GM12878 (cell line): ENCODE results near the gene MAN2A1. TPM values are rescaled to one million over a fixed set of nuclear protein-coding genes. Genes with fewer than 3 reads are reported as not detected.

ENCODE experiments used
- ATAC-seq: fragments of 200-7000 bp; cut with Tn5 transposase; 3 replicates; pipeline ENCODE4 v1.9.1; 2020; ENCODE audit warnings: mild to moderate bottlenecking, moderate library complexity
- BruUV-seq: library from RNA; stranded (reverse); fragments of 400-500 nt; replicated peaks from 2 replicates; lab custom pipeline; 2021; lab: Mats Ljungman, UMichigan
- CTCF ChIA-PET: fragments of 300-600 bp; sonication (Branson Sonifier 250); formaldehyde crosslinking; extraction: SDS; loops from one replicate; lab custom pipeline; 2021; ENCODE audit warnings: inconsistent platforms; lab: Yijun Ruan, JAX
- POLR2A ChIA-PET: fragments of 350-600 bp; formaldehyde crosslinking; extraction: SDS; loops from one replicate; lab custom pipeline; 2021; ENCODE audit warnings: inconsistent platforms; lab: Charles Lee
- RAD21 ChIA-PET: fragments of 300-600 bp; sonication (Branson Sonifier 250); formaldehyde crosslinking; loops from one replicate; lab custom pipeline; 2023; ENCODE audit warnings: antibody characterized with exemption; ENCODE audit not compliant: unreplicated experiment; lab: Charles Lee
- SMC1A ChIA-PET: fragments of 300-600 bp; sonication (Branson Sonifier 250); formaldehyde crosslinking; loops from one replicate; lab custom pipeline; 2023; ENCODE audit not compliant: unreplicated experiment, uncharacterized antibody; lab: Charles Lee
- DNase-seq: peaks from one replicate; pipeline ENCODE4 v3.0.0-alpha.2; 2011; ENCODE audit warnings: low read depth, low spot score
- FAIRE-seq: peaks from 3 replicates; lab custom pipeline; 2011; peaks lifted over from hg19 to GRCh38; lab: Jason Lieb, UNC
- H2AFZ ChIP-seq: 2 replicates; pipeline ENCODE4 v1.6.0; 2011; ENCODE audit warnings: low read depth, low read length, control low read depth; ENCODE audit not compliant: control insufficient read depth
- H3K27ac ChIP-seq: 2 replicates; pipeline ENCODE4 v1.5.1; 2011; ENCODE audit warnings: control low read depth; ENCODE audit not compliant: control insufficient read depth, insufficient read depth
- H3K27me3 ChIP-seq, 2 experiments: replicated peaks in 1 of 2; 2 replicates each; pipeline versions ENCODE4 v1.6.0 to v1.6.1; 2011; ENCODE audit warnings: low read length in 1 of 2; ENCODE audit not compliant: control insufficient read depth in 2 of 2, insufficient read depth in 2 of 2
- H3K36me3 ChIP-seq, 2 experiments: 2 replicates each; pipeline ENCODE4 v1.5.1; 2011; ENCODE audit warnings: low read length in 1 of 2; ENCODE audit not compliant: control insufficient read depth in 2 of 2, insufficient read depth in 2 of 2
- H3K4me1 ChIP-seq: 2 replicates; pipeline ENCODE4 v1.6.1; 2011; ENCODE audit warnings: mild to moderate bottlenecking, low read length, moderate library complexity, mixed read lengths; ENCODE audit not compliant: control insufficient read depth, insufficient read depth
- H3K4me2 ChIP-seq: 2 replicates; pipeline ENCODE4 v1.6.0; 2011; ENCODE audit warnings: control low read depth; ENCODE audit not compliant: control insufficient read depth, insufficient read depth
- H3K4me3 ChIP-seq: fragments of 200-600 bp; sonication (generic); 2 replicates; pipeline ENCODE4 v1.5.1; 2016
- H3K79me2 ChIP-seq: 2 replicates; pipeline ENCODE4 v1.6.0; 2011; ENCODE audit warnings: low read length; ENCODE audit not compliant: control insufficient read depth, insufficient read depth
- H3K9ac ChIP-seq: 2 replicates; pipeline ENCODE4 v1.8.0; 2011; ENCODE audit warnings: low read length, control low read depth, mixed read lengths; ENCODE audit not compliant: control insufficient read depth, insufficient read depth
- H3K9me3 ChIP-seq: replicated peaks from 3 replicates; pipeline ENCODE4 v1.5.1; 2011; ENCODE audit warnings: mild to moderate bottlenecking, low read length; ENCODE audit not compliant: control insufficient read depth, insufficient read depth
- H4K20me1 ChIP-seq: 2 replicates; pipeline ENCODE4 v1.6.0; 2011; ENCODE audit not compliant: control insufficient read depth, insufficient read depth
- CBFB ChIP-seq: IDR thresholded peaks from 2 replicates; pipeline ENCODE4 v1.6.1; 2016; ENCODE audit warnings: antibody characterized with exemption, low read depth
- PAX5 ChIP-seq: IDR thresholded peaks from 2 replicates; pipeline ENCODE4 v1.6.1; 2011; ENCODE audit warnings: low read depth, low read length, borderline replicate concordance
- PAX8 ChIP-seq: fragments of 450-650 bp; IDR thresholded peaks from 2 replicates; pipeline ENCODE4 v1.6.1; 2017; ENCODE audit warnings: mild to moderate bottlenecking, moderate library complexity
- PML ChIP-seq: IDR thresholded peaks from 2 replicates; pipeline ENCODE4 v1.6.1; 2012; ENCODE audit warnings: low read length, inconsistent platforms
- RCOR1 ChIP-seq: conservative IDR thresholded peaks from 2 replicates; pipeline ENCODE4 v1.6.1; 2012; ENCODE audit warnings: low read depth, low read length, improper control_type of control experiment
- RUNX3 ChIP-seq: IDR thresholded peaks from 2 replicates; pipeline ENCODE4 v1.6.1; 2012; ENCODE audit warnings: low read length, inconsistent platforms
- SREBF1 ChIP-seq: IDR thresholded peaks from 2 replicates; pipeline ENCODE4 v1.6.1; 2012; ENCODE audit warnings: mild to moderate bottlenecking, low read length
- YY1 ChIP-seq: IDR thresholded peaks from 2 replicates; pipeline ENCODE4 v1.6.1; 2011; ENCODE audit warnings: low read depth, mild to moderate bottlenecking, low read length
- ZNF622 ChIP-seq: fragments of 450-650 bp; IDR thresholded peaks from 2 replicates; pipeline ENCODE4 v1.6.1; 2017; ENCODE audit warnings: mild to moderate bottlenecking, inconsistent platforms
- WGBS: methylation state at CpG from one replicate; pipeline ENCODE4 v1.1.6; 2016; ENCODE audit warnings: low lambda C conversion rate; ENCODE audit not compliant: insufficient replicate concordance, insufficient coverage; ENCODE audit errors: missing lambda C conversion rate; 5-methylcytosine and 5-hydroxymethylcytosine counted together
- in situ Hi-C: fragments of 300-500 bp; cut with MboI; formaldehyde crosslinking; loops from 9 replicates; pipeline ENCODE4 v1.14.3; 2018; ENCODE audit warnings: mixed read lengths
- intact Hi-C: fragments of 100-400 bp; cut with micrococcal nuclease; formaldehyde crosslinking; loops from one replicate; pipeline ENCODE4 v1.14.2; 2022; ENCODE audit not compliant: unreplicated experiment
- polyA plus RNA-seq, 11 experiments: library from polyadenylated mRNA; depleted of rRNA in 4 of 11; unstranded in 6 of 11; stranded (reverse) in 5 of 11; fragments of >200 nt; fragmentation: Nextera tagmentation in 4 of 11; fragmentation: Illumina TruSeq in 1 of 11; extraction: Ambion mirVana in 4 of 11; extraction: Trizol in 1 of 11; gene quantifications; 1 replicate in 1 of 11; 2 replicates in 10 of 11; pipeline versions ENCODE4 v1.2.1 to v1.2.3, GENCODE V29; 2011 to 2016; ENCODE audit warnings: inconsistent platforms in 2 of 11, missing spikeins in 2 of 11, low read depth in 1 of 11
- total RNA-seq, 4 experiments: library from RNA; depleted of rRNA in 3 of 4; stranded (reverse); fragments of >200 nt in 3 of 4; fragmentation: Illumina TruSeq in 1 of 4; extraction: Trizol in 1 of 4; gene quantifications; 2 replicates each; pipeline versions ENCODE4 v1.2.1 to v1.2.3, GENCODE V29; 2013 to 2021
- TF ChIP-seq, protein P1 (sequence below): fragments of 150-350 bp; IDR thresholded peaks from 2 replicates; pipeline ENCODE4 v1.6.1; 2016; ENCODE audit warnings: low read depth, low read length
- TF ChIP-seq, protein P2 (sequence below): IDR thresholded peaks from 2 replicates; pipeline ENCODE4 v1.6.1; 2011; ENCODE audit warnings: low read depth, mild to moderate bottlenecking, low read length, moderate library complexity, borderline replicate concordance; ENCODE audit errors: extremely low read depth
- TF ChIP-seq, protein P3 (sequence below): fragments of 450-650 bp; IDR thresholded peaks from 2 replicates; pipeline ENCODE4 v1.6.1; 2018; ENCODE audit warnings: mild to moderate bottlenecking, low read depth, moderate library complexity; ENCODE audit not compliant: partially characterized antibody
- TF ChIP-seq, protein P4 (sequence below): IDR thresholded peaks from 2 replicates; pipeline ENCODE4 v1.6.1; 2012; ENCODE audit warnings: mild to moderate bottlenecking, low read depth, low read length

The MAN2A1 gene
- total and polyA plus RNA-seq, 10 of the 15 experiments (the other 5 are each of a cell fraction or from before 2014, with no cell fraction given), result 4.2 to 27.9 (median 10.5) TPM

DNA sequence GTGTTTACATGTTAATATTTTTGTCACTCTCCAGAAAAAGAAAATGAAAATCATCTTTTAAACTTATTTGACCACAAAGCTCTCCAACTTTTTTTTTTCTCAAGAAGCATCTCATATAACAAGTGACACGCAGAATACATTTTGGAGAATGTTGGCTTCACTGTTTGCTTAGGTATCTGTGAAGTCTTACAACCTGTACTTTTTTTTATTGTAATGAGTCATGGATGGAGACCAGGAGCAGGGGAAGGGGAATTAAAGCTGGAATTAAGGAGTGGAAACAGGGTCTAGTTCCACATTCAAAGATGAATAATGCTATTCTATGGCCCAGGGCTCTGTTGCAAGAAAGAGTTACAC, 211.9 kb downstream of the MAN2A1 start (continued):
- TF ChIP-seq, protein P1, sequence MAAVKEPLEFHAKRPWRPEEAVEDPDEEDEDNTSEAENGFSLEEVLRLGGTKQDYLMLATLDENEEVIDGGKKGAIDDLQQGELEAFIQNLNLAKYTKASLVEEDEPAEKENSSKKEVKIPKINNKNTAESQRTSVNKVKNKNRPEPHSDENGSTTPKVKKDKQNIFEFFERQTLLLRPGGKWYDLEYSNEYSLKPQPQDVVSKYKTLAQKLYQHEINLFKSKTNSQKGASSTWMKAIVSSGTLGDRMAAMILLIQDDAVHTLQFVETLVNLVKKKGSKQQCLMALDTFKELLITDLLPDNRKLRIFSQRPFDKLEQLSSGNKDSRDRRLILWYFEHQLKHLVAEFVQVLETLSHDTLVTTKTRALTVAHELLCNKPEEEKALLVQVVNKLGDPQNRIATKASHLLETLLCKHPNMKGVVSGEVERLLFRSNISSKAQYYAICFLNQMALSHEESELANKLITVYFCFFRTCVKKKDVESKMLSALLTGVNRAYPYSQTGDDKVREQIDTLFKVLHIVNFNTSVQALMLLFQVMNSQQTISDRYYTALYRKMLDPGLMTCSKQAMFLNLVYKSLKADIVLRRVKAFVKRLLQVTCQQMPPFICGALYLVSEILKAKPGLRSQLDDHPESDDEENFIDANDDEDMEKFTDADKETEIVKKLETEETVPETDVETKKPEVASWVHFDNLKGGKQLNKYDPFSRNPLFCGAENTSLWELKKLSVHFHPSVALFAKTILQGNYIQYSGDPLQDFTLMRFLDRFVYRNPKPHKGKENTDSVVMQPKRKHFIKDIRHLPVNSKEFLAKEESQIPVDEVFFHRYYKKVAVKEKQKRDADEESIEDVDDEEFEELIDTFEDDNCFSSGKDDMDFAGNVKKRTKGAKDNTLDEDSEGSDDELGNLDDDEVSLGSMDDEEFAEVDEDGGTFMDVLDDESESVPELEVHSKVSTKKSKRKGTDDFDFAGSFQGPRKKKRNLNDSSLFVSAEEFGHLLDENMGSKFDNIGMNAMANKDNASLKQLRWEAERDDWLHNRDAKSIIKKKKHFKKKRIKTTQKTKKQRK, result no peak
- TF ChIP-seq SREBF1 (no peak), RUNX3 (no peak), RCOR1 (no peak)
- TF ChIP-seq, protein P2, sequence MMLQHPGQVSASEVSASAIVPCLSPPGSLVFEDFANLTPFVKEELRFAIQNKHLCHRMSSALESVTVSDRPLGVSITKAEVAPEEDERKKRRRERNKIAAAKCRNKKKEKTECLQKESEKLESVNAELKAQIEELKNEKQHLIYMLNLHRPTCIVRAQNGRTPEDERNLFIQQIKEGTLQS, result no peak

DNA sequence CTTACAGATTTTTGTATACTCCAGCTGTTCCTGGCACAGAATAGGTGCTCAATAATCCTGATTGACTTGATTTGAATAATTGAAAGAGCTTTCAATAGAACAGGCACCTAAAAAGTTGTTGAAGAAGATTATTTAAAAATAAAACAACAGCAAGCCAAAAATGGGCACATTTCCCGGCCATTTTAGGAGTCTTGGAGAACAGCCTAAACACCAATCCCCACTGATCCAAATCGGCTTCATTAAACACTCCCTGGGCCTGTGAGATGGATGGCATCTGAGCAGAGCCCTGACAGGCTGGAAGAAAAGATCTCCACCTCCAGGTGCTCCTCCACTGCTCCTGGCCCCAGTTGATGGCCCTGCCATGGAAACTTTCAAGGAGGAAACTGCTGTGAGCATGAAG, 213.3 kb downstream of the MAN2A1 start:
- intact Hi-C loops (no loop called here), in situ Hi-C loops (no loop called here)
- no peak for DNase-seq
- FAIRE-seq, result no peak
- Histone ChIP-seq H3K36me3 (no peaks in the 10 kb centered on the region), H3K4me2 (no peak overlapping the region), H4K20me1 (no peaks in the 10 kb centered on the region), H3K27ac (no peak overlapping the region), H3K27me3 (no peaks in the 10 kb centered on the region; a peak in 1 of 4 replicates), H3K9me3 (no peaks in the 10 kb centered on the region), H3K79me2 (no peaks in the 10 kb centered on the region), H3K4me3 (no peak overlapping the region), H2AFZ (no peak overlapping the region), H3K9ac (no peak overlapping the region), H3K4me1 (no peaks in the 10 kb centered on the region)
- no peak for ATAC-seq
- ChIA-PET RAD21 (no interaction called here), POLR2A (no interaction called here), SMC1A (no interaction called here), CTCF (no interaction called here)
- 0% methylated on average over 2 of the region's 2 CpGs for WGBS
- no TSS peak for BruUV-seq
- TF ChIP-seq, protein P3, sequence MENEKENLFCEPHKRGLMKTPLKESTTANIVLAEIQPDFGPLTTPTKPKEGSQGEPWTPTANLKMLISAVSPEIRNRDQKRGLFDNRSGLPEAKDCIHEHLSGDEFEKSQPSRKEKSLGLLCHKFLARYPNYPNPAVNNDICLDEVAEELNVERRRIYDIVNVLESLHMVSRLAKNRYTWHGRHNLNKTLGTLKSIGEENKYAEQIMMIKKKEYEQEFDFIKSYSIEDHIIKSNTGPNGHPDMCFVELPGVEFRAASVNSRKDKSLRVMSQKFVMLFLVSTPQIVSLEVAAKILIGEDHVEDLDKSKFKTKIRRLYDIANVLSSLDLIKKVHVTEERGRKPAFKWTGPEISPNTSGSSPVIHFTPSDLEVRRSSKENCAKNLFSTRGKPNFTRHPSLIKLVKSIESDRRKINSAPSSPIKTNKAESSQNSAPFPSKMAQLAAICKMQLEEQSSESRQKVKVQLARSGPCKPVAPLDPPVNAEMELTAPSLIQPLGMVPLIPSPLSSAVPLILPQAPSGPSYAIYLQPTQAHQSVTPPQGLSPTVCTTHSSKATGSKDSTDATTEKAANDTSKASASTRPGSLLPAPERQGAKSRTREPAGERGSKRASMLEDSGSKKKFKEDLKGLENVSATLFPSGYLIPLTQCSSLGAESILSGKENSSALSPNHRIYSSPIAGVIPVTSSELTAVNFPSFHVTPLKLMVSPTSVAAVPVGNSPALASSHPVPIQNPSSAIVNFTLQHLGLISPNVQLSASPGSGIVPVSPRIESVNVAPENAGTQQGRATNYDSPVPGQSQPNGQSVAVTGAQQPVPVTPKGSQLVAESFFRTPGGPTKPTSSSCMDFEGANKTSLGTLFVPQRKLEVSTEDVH, result no peak
- TF ChIP-seq ZNF622 (no peak), YY1 (no peak), PAX5 (no peak), PML (no peak), CBFB (no peak), PAX8 (no peak)
- TF ChIP-seq, protein P4, sequence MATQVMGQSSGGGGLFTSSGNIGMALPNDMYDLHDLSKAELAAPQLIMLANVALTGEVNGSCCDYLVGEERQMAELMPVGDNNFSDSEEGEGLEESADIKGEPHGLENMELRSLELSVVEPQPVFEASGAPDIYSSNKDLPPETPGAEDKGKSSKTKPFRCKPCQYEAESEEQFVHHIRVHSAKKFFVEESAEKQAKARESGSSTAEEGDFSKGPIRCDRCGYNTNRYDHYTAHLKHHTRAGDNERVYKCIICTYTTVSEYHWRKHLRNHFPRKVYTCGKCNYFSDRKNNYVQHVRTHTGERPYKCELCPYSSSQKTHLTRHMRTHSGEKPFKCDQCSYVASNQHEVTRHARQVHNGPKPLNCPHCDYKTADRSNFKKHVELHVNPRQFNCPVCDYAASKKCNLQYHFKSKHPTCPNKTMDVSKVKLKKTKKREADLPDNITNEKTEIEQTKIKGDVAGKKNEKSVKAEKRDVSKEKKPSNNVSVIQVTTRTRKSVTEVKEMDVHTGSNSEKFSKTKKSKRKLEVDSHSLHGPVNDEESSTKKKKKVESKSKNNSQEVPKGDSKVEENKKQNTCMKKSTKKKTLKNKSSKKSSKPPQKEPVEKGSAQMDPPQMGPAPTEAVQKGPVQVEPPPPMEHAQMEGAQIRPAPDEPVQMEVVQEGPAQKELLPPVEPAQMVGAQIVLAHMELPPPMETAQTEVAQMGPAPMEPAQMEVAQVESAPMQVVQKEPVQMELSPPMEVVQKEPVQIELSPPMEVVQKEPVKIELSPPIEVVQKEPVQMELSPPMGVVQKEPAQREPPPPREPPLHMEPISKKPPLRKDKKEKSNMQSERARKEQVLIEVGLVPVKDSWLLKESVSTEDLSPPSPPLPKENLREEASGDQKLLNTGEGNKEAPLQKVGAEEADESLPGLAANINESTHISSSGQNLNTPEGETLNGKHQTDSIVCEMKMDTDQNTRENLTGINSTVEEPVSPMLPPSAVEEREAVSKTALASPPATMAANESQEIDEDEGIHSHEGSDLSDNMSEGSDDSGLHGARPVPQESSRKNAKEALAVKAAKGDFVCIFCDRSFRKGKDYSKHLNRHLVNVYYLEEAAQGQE, result no peak
